Measurements from ENCODE around the gene TMCC1.

- TF ChIP-seq CTCF (IDR thresholded peaks at IDR 0.05): no peak
- no peak for TF ChIP-seq SIN3A (IDR thresholded peaks at IDR 0.05; ENCODE audit: borderline replicate concordance, low read depth, low read length)
- no peak for TF ChIP-seq EZH2phosphoT487 (IDR thresholded peaks at IDR 0.05; ENCODE audit: borderline replicate concordance, low read depth)
- no peak for TF ChIP-seq POLR2AphosphoS5 (IDR thresholded peaks at IDR 0.05; ENCODE audit: low read depth, low read length)
- no peak for TF ChIP-seq MXI1 (IDR thresholded peaks at IDR 0.05; ENCODE audit: low read depth, low read length)
- TF ChIP-seq CHD2 (IDR thresholded peaks at IDR 0.05; ENCODE audit: low read length, partially characterized antibody): no peak
- TF ChIP-seq REST (IDR thresholded peaks at IDR 0.05; ENCODE audit: low read depth, low read length): no peak
These were observed 286.7 kb downstream of the TMCC1 start, which contains the start of gene PLXND1 for GRCh38 chr3:129606636-129607390.
